B cell (primary cell): ENCODE measurements around the gene OR10H4. TPM values are rescaled to one million over a fixed set of nuclear protein-coding genes. Genes with fewer than 3 reads are reported as not detected.

Experiments used
- ATAC-seq: fragments of 200-7000 bp; cut with Tn5 transposase; one replicate; pipeline ENCODE4 v1.10.0; 2021; ENCODE audit warnings: low read depth, mild to moderate bottlenecking, moderate number of reproducible peaks, moderate library complexity
- CTCF ChIA-PET: fragments of 350-600 bp; sonication (Branson Sonifier 250); formaldehyde crosslinking; loops from one replicate; lab custom pipeline; 2021; ENCODE audit warnings: antibody characterized with exemption, inconsistent platforms; lab: Charles Lee
- POLR2A ChIA-PET: fragments of 350-600 bp; sonication (Branson Sonifier 250); formaldehyde crosslinking; loops from one replicate; lab custom pipeline; 2021; ENCODE audit warnings: antibody characterized with exemption; lab: Charles Lee
- DNase-seq: peaks from one replicate; pipeline ENCODE4 v3.0.0; 2013
- H2AFZ ChIP-seq: 2 replicates; pipeline ENCODE4 v1.6.1; 2012; ENCODE audit warnings: mild to moderate bottlenecking, low read depth, low read length; ENCODE audit not compliant: insufficient read depth, poor library complexity, severe bottlenecking
- H3K27ac ChIP-seq, 2 donors: 1 replicate in 1 of 2; 2 replicates in 1 of 2; pipeline ENCODE4 v1.5.1; 2012 to 2013; ENCODE audit warnings: low read length in 2 of 2, mild to moderate bottlenecking in 2 of 2, moderate library complexity in 1 of 2
- H3K27me3 ChIP-seq, 4 experiments: fragments of 200-600 bp in 1 of 4; sonication (generic) in 1 of 4; replicated peaks in 1 of 4; 1 replicate in 2 of 4; 2 replicates in 2 of 4; pipeline versions ENCODE4 v1.6.1 to v1.7.0; 2013 to 2016; ENCODE audit warnings: low read length in 3 of 4, mild to moderate bottlenecking in 2 of 4, mixed read lengths in 1 of 4, moderate library complexity in 1 of 4; ENCODE audit not compliant: insufficient read depth in 4 of 4, control insufficient read depth in 3 of 4; ENCODE audit errors: control extremely low read depth in 1 of 4
- H3K36me3 ChIP-seq, 2 experiments: replicated peaks in 1 of 2; 1 replicate in 1 of 2; 2 replicates in 1 of 2; pipeline versions ENCODE4 v1.6.1 to v1.7.1; 2013; ENCODE audit warnings: low read length in 1 of 2; ENCODE audit not compliant: insufficient read depth in 2 of 2, control insufficient read depth in 1 of 2; ENCODE audit errors: control extremely low read depth in 1 of 2, extremely low read depth in 1 of 2
- H3K4me1 ChIP-seq, 2 donors: fragments of 200-600 bp in 1 of 2; sonication (generic) in 1 of 2; 1 replicate in 1 of 2; 2 replicates in 1 of 2; pipeline versions ENCODE4 v1.5.1 to v1.6.1; 2013 to 2017; ENCODE audit warnings: low read length in 2 of 2; ENCODE audit not compliant: control insufficient read depth in 2 of 2, insufficient read depth in 2 of 2
- H3K4me2 ChIP-seq: replicated peaks from 2 replicates; pipeline ENCODE3; 2012; ENCODE audit warnings: mild to moderate bottlenecking, low read depth, low read length; ENCODE audit not compliant: poor library complexity, severe bottlenecking
- H3K4me3 ChIP-seq, 5 experiments: fragments of 200-600 bp in 1 of 5; sonication (generic) in 1 of 5; 1 replicate in 3 of 5; 2 replicates in 2 of 5; pipeline versions ENCODE4 v1.5.1 to v1.7.0; 2011 to 2016; ENCODE audit warnings: low read length in 4 of 5, mild to moderate bottlenecking in 4 of 5, low read depth in 2 of 5, control low read depth in 1 of 5, moderate library complexity in 1 of 5; ENCODE audit not compliant: insufficient read depth in 1 of 5; ENCODE audit errors: control extremely low read depth in 1 of 5, extremely low read depth in 1 of 5
- H3K79me2 ChIP-seq: fragments of 200-600 bp; sonication (generic); one replicate; pipeline ENCODE4 v1.6.0; 2016; ENCODE audit warnings: low read length; ENCODE audit not compliant: control insufficient read depth, insufficient read depth
- H3K9ac ChIP-seq: fragments of 200-600 bp; sonication (generic); 2 replicates; pipeline ENCODE4 v1.6.1; 2017; ENCODE audit warnings: mild to moderate bottlenecking, low read length, moderate library complexity
- H3K9me3 ChIP-seq, 3 donors: one replicate each; pipeline versions ENCODE4 v1.6.1 to v1.7.1; 2013; ENCODE audit warnings: low read length in 2 of 3; ENCODE audit not compliant: control insufficient read depth in 2 of 3, insufficient read depth in 1 of 3; ENCODE audit errors: control extremely low read depth in 1 of 3
- H4K20me1 ChIP-seq: 2 replicates; pipeline ENCODE4 v1.6.0; 2012; ENCODE audit warnings: mild to moderate bottlenecking, low read length; ENCODE audit not compliant: insufficient read depth, control insufficient read depth, poor library complexity, severe bottlenecking
- H3K27ac Mint-ChIP-seq: one replicate; pipeline ENCODE4 v1.8.0; 2021; ENCODE audit warnings: mixed read lengths
- H3K27me3 Mint-ChIP-seq: one replicate; pipeline ENCODE4 v1.8.0; 2021; ENCODE audit warnings: mixed read lengths
- H3K4me1 Mint-ChIP-seq: one replicate; pipeline ENCODE4 v1.8.0; 2021; ENCODE audit warnings: mixed read lengths
- H3K4me3 Mint-ChIP-seq: one replicate; pipeline ENCODE4 v1.8.0; 2021; ENCODE audit warnings: mixed read lengths
- H3K9me3 Mint-ChIP-seq: one replicate; pipeline ENCODE4 v1.8.0; 2022; ENCODE audit warnings: mixed read lengths; ENCODE audit not compliant: insufficient read depth
- EZH2 ChIP-seq: IDR thresholded peaks from 2 replicates; pipeline ENCODE4 v1.6.1; 2012; ENCODE audit warnings: borderline replicate concordance, low read depth, mild to moderate bottlenecking, moderate library complexity, low read length; ENCODE audit not compliant: insufficient read depth, poor library complexity, severe bottlenecking
- WGBS: methylation state at CpG from one replicate; pipeline ENCODE4 v1.1.5; 2013; ENCODE audit warnings: missing lambda C conversion rate; ENCODE audit not compliant: insufficient coverage; 5-methylcytosine and 5-hydroxymethylcytosine counted together
- intact Hi-C: fragments of 100-400 bp; cut with micrococcal nuclease; formaldehyde crosslinking; loops from one replicate; pipeline ENCODE4 v1.10.0; 2022
- polyA plus RNA-seq: library from polyadenylated mRNA; depleted of rRNA; stranded (reverse); fragments of >200 nt; gene quantifications from 2 replicates; pipeline ENCODE4 v1.2.3, GENCODE V29; 2012
- total RNA-seq, 2 donors: library from RNA; stranded (reverse); fragments of 120-200 nt in 1 of 2; gene quantifications; 1 replicate in 1 of 2; 2 replicates in 1 of 2; pipeline versions ENCODE4 v1.2.3 to v1.2.4, GENCODE V29; 2013 to 2022
- TF ChIP-seq, protein P1 (sequence below): fragments of 200-600 bp; IDR thresholded peaks from one replicate; pipeline ENCODE4 v1.8.0; 2022; ENCODE audit warnings: antibody characterized with exemption, mild to moderate bottlenecking

Gene OR10H4
- total and polyA plus RNA-seq, 2 donors (not counting 1 experiment from before 2014, with no cell fraction given), result not detected

DNA sequence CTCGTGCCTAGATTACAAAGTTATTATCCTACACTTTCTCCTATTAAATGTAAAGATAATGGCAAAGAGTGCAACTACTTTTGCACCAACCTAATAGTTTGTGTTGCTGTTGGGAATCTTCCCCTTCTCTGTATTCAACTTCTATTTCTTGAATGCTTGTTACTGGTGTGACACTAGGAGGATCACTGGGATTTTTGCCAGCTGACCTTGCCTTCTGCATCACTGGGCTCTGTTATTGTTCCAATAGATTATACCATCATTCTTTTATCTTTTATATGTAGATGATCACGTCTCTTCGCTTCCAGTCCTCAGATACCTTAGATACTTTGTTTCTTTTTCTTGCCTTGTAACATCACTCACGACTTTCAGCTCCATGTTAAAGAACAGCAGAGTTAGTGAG is 3.5 kb upstream of the OR10H4 start:
- no peak overlapping the region for H3K4me3 Mint-ChIP-seq
- Histone ChIP-seq H3K9ac (no peak overlapping the region), H3K27me3 (peaks cover 0 to 12% (median 1%) of the 10 kb centered on the region in 4 experiments), H3K27ac (no peak overlapping the region), H3K4me1 (no peaks in the 10 kb centered on the region), H3K79me2 (no peaks in the 10 kb centered on the region), H3K36me3 (no peaks in the 10 kb centered on the region), H3K9me3 (peaks cover 1 to 15% (median 9%) of the 10 kb centered on the region in 3 donors), H2AFZ (no peak overlapping the region), H4K20me1 (no peaks in the 10 kb centered on the region), H3K4me3 (no peak overlapping the region), H3K4me2 (no peak overlapping the region)
- no CpG with 5 or more reads among the region's 4 CpGs for WGBS
- POLR2A ChIA-PET, result no interaction called here
- H3K27me3 Mint-ChIP-seq, result peaks cover 43% of the 10 kb centered on the region
- TF ChIP-seq, protein P1, sequence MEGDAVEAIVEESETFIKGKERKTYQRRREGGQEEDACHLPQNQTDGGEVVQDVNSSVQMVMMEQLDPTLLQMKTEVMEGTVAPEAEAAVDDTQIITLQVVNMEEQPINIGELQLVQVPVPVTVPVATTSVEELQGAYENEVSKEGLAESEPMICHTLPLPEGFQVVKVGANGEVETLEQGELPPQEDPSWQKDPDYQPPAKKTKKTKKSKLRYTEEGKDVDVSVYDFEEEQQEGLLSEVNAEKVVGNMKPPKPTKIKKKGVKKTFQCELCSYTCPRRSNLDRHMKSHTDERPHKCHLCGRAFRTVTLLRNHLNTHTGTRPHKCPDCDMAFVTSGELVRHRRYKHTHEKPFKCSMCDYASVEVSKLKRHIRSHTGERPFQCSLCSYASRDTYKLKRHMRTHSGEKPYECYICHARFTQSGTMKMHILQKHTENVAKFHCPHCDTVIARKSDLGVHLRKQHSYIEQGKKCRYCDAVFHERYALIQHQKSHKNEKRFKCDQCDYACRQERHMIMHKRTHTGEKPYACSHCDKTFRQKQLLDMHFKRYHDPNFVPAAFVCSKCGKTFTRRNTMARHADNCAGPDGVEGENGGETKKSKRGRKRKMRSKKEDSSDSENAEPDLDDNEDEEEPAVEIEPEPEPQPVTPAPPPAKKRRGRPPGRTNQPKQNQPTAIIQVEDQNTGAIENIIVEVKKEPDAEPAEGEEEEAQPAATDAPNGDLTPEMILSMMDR, result no peak
- TF ChIP-seq EZH2, result no peak
- DNase-seq (no peak), ATAC-seq (no peak)
- H3K27ac Mint-ChIP-seq, result no peak overlapping the region
- CTCF ChIA-PET, result no interaction called here
- H3K4me1 Mint-ChIP-seq, result no peaks in the 10 kb centered on the region
- peaks cover 13% of the 10 kb centered on the region for H3K9me3 Mint-ChIP-seq
- intact Hi-C loops, result no loop called here

DNA sequence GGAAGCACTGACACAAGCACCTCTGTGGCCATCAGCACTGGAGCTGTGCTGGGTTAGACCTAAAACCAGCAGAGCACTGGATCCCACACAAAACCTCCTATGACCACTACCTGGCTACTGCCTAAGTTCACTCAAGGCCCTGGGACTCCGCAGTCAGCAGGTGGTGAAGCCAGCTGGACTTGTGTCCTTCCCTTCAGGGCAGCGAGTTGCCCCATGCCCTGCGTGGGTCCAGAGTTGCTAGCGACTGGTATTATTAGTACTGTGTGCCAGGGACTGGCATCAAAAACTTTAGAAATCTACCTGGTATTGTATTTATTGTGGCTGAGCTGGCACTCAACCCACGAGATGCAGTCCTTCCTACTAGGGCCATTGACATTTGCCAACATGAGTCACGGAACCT is 6.0 kb downstream of the OR10H4 start:
- H3K4me2 ChIP-seq, result no peak overlapping the region
- POLR2A ChIA-PET, result no interaction called here
- 91% methylated on average over 4 of the region's 6 CpGs for WGBS
- no peaks in the 10 kb centered on the region for H3K36me3 ChIP-seq
- H3K9me3 Mint-ChIP-seq, result peaks cover 2% of the 10 kb centered on the region
- H2AFZ ChIP-seq, result no peak overlapping the region
- H3K79me2 ChIP-seq, result no peaks in the 10 kb centered on the region
- H3K4me3 ChIP-seq, result no peak overlapping the region
- no peak overlapping the region for H3K9ac ChIP-seq
- CTCF ChIA-PET, result no interaction called here
- no peaks in the 10 kb centered on the region for H4K20me1 ChIP-seq
- no peak overlapping the region for H3K4me3 Mint-ChIP-seq
- peaks cover 70% of the 10 kb centered on the region for H3K27me3 Mint-ChIP-seq
- no peak overlapping the region for H3K27ac ChIP-seq
- no peak for TF ChIP-seq EZH2
- TF ChIP-seq, protein P1, result no peak
- no peak overlapping the region for H3K27ac Mint-ChIP-seq
- intact Hi-C loops, result no loop called here
- no peaks in the 10 kb centered on the region for H3K4me1 Mint-ChIP-seq
- no peaks in the 10 kb centered on the region for H3K9me3 ChIP-seq
- H3K4me1 ChIP-seq, result no peaks in the 10 kb centered on the region
- no peak for DNase-seq
- ATAC-seq, result no peak
- peaks cover 0 to 28% (median 24%) of the 10 kb centered on the region in 4 experiments for H3K27me3 ChIP-seq
